HepG2 (cell line): ENCODE results near the gene NCOA4. TPM values are rescaled to one million over a fixed set of nuclear protein-coding genes. Genes with fewer than 3 reads are reported as not detected.

Experiments
- ATF1 ChIP-seq: IDR thresholded peaks from 2 replicates; pipeline ENCODE4 v1.6.1; 2016; ENCODE audit warnings: mild to moderate bottlenecking, control low read depth
- ERF ChIP-seq: IDR thresholded peaks from 2 replicates; pipeline ENCODE4 v1.6.1; 2018; ENCODE audit warnings: missing biosample characterization, missing genetic modification reagents
- ETV6 ChIP-seq: sonication (generic); formaldehyde crosslinking; conservative IDR thresholded peaks from 2 replicates; pipeline ENCODE4 v1.4.0; 2020; ENCODE audit warnings: missing genetic modification reagents
- FLYWCH1 ChIP-seq: sonication (generic); formaldehyde crosslinking; IDR thresholded peaks from 2 replicates; pipeline ENCODE4 v1.8.1; 2023; ENCODE audit warnings: mild to moderate bottlenecking, missing genetic modification reagents
- GTF3A ChIP-seq: sonication (generic); formaldehyde crosslinking; conservative IDR thresholded peaks from 2 replicates; pipeline ENCODE4 v1.4.0; 2020; ENCODE audit warnings: mild to moderate bottlenecking, missing genetic modification reagents
- KDM5B ChIP-seq: sonication (generic); formaldehyde crosslinking; IDR thresholded peaks from 2 replicates; pipeline ENCODE4 v1.4.0; 2020; ENCODE audit warnings: missing genetic modification reagents, mild to moderate bottlenecking, borderline replicate concordance
- MEIS1 ChIP-seq: sonication (generic); formaldehyde crosslinking; IDR thresholded peaks from 2 replicates; pipeline ENCODE4 v1.9.0; 2021; ENCODE audit warnings: mild to moderate bottlenecking, missing genetic modification reagents, moderate library complexity, borderline replicate concordance
- NFIC ChIP-seq: IDR thresholded peaks from 2 replicates; pipeline ENCODE4 v1.6.1; 2012; ENCODE audit warnings: mild to moderate bottlenecking, low read length, inconsistent platforms
- POGZ ChIP-seq: sonication (generic); formaldehyde crosslinking; IDR thresholded peaks from 2 replicates; pipeline ENCODE4 v1.4.0; 2020; ENCODE audit warnings: mild to moderate bottlenecking, missing genetic modification reagents
- RFX5 ChIP-seq: IDR thresholded peaks from 2 replicates; pipeline ENCODE4 v1.6.1; 2011; ENCODE audit warnings: low read depth, low read length, improper control_type of control experiment
- SETDB1 ChIP-seq: sonication (generic); formaldehyde crosslinking; IDR thresholded peaks from 2 replicates; pipeline ENCODE4 v1.5.1; 2020; ENCODE audit warnings: missing genetic modification reagents, mild to moderate bottlenecking, borderline replicate concordance
- TBP ChIP-seq: sonication (generic); formaldehyde crosslinking; IDR thresholded peaks from 2 replicates; pipeline ENCODE4 v1.5.0; 2020; ENCODE audit warnings: missing genetic modification reagents
- TBX2 ChIP-seq: sonication (generic); formaldehyde crosslinking; IDR thresholded peaks from 2 replicates; pipeline ENCODE4 v1.5.0; 2020; ENCODE audit warnings: missing genetic modification reagents, mild to moderate bottlenecking, borderline replicate concordance
- TGIF2 ChIP-seq: IDR thresholded peaks from 2 replicates; pipeline ENCODE4 v1.6.1; 2016; ENCODE audit warnings: control low read depth, missing compliant biosample characterization
- THYN1 ChIP-seq: sonication (generic); formaldehyde crosslinking; IDR thresholded peaks from 2 replicates; pipeline ENCODE4 v1.8.1; 2023; ENCODE audit warnings: low read depth, mild to moderate bottlenecking, moderate library complexity, missing genetic modification reagents, borderline replicate concordance
- ZFP1 ChIP-seq: IDR thresholded peaks from 2 replicates; pipeline ENCODE4 v1.6.1; 2016
- ZFP37 ChIP-seq: sonication (generic); formaldehyde crosslinking; IDR thresholded peaks from 2 replicates; pipeline ENCODE4 v1.4.0; 2020; ENCODE audit warnings: missing genetic modification reagents, borderline replicate concordance
- ZMYM2 ChIP-seq: sonication (generic); formaldehyde crosslinking; IDR thresholded peaks from 2 replicates; pipeline ENCODE4 v1.8.0; 2022; ENCODE audit warnings: mild to moderate bottlenecking, missing genetic modification reagents
- ZNF24 ChIP-seq: fragments of 450-650 bp; IDR thresholded peaks from 2 replicates; pipeline ENCODE4 v1.6.1; 2017; ENCODE audit warnings: antibody characterized with exemption, mild to moderate bottlenecking
- ZNF274 ChIP-seq: sonication (generic); formaldehyde crosslinking; IDR thresholded peaks from 2 replicates; pipeline ENCODE4 v1.5.1; 2020; ENCODE audit warnings: mild to moderate bottlenecking, missing genetic modification reagents
- ZNF337 ChIP-seq: sonication (generic); formaldehyde crosslinking; IDR thresholded peaks from 2 replicates; pipeline ENCODE4 v1.5.1; 2020; ENCODE audit warnings: missing genetic modification reagents, low read depth, mild to moderate bottlenecking, borderline replicate concordance
- ZNF552 ChIP-seq: sonication (generic); formaldehyde crosslinking; IDR thresholded peaks from 2 replicates; pipeline ENCODE4 v1.9.0; 2022; ENCODE audit warnings: missing genetic modification reagents, mild to moderate bottlenecking, borderline replicate concordance
- ZNF615 ChIP-seq: sonication (generic); formaldehyde crosslinking; IDR thresholded peaks from 2 replicates; pipeline ENCODE4 v1.5.0; 2020; ENCODE audit warnings: mild to moderate bottlenecking, missing genetic modification reagents, borderline replicate concordance
- ZNF616 ChIP-seq: sonication (generic); formaldehyde crosslinking; IDR thresholded peaks from 2 replicates; pipeline ENCODE4 v1.5.0; 2020; ENCODE audit warnings: low read depth, mild to moderate bottlenecking, missing genetic modification reagents
- ZNF724P ChIP-seq: sonication (generic); formaldehyde crosslinking; IDR thresholded peaks from 2 replicates; pipeline ENCODE4 v1.8.0; 2022; ENCODE audit warnings: missing genetic modification reagents, borderline replicate concordance
- ZZZ3 ChIP-seq: sonication (generic); formaldehyde crosslinking; IDR thresholded peaks from 2 replicates; pipeline ENCODE4 v1.4.0; 2020; ENCODE audit warnings: missing genetic modification reagents, mild to moderate bottlenecking, borderline replicate concordance
- polyA plus RNA-seq, 8 experiments: library from polyadenylated mRNA; depleted of rRNA in 3 of 8; stranded (reverse) in 7 of 8; unstranded in 1 of 8; fragments of >200 nt; fragmentation: Illumina TruSeq in 4 of 8; extraction: Trizol in 4 of 8; gene quantifications; 2 replicates each; pipeline versions ENCODE4 v1.2.1 to v1.2.3, GENCODE V29; 2011 to 2016; ENCODE audit warnings: low read depth in 4 of 8, missing spikeins in 1 of 8, mixed read lengths in 1 of 8; ENCODE audit not compliant: insufficient read depth in 1 of 8
- total RNA-seq, 5 experiments: library from RNA; depleted of rRNA; stranded (reverse); fragments of >200 nt; fragmentation: Illumina TruSeq; extraction: Trizol; gene quantifications; 2 replicates each; pipeline ENCODE4 v1.2.3, GENCODE V29; 2016; ENCODE audit warnings: low read depth in 1 of 5
- TF ChIP-seq, protein P1 (sequence below): sonication (generic); formaldehyde crosslinking; IDR thresholded peaks from 2 replicates; pipeline ENCODE4 v1.5.0; 2020; ENCODE audit warnings: mild to moderate bottlenecking, missing genetic modification reagents
- TF ChIP-seq, protein P2 (sequence below): sonication (generic); formaldehyde crosslinking; IDR thresholded peaks from 2 replicates; pipeline ENCODE4 v1.8.1; 2022; ENCODE audit warnings: low read depth, mild to moderate bottlenecking, missing genetic modification reagents

NCOA4 gene
- total and polyA plus RNA-seq, 2 of the 13 experiments (the other 11 are each of a cell fraction or from before 2014, with no cell fraction given): 306 to 400 TPM

DNA sequence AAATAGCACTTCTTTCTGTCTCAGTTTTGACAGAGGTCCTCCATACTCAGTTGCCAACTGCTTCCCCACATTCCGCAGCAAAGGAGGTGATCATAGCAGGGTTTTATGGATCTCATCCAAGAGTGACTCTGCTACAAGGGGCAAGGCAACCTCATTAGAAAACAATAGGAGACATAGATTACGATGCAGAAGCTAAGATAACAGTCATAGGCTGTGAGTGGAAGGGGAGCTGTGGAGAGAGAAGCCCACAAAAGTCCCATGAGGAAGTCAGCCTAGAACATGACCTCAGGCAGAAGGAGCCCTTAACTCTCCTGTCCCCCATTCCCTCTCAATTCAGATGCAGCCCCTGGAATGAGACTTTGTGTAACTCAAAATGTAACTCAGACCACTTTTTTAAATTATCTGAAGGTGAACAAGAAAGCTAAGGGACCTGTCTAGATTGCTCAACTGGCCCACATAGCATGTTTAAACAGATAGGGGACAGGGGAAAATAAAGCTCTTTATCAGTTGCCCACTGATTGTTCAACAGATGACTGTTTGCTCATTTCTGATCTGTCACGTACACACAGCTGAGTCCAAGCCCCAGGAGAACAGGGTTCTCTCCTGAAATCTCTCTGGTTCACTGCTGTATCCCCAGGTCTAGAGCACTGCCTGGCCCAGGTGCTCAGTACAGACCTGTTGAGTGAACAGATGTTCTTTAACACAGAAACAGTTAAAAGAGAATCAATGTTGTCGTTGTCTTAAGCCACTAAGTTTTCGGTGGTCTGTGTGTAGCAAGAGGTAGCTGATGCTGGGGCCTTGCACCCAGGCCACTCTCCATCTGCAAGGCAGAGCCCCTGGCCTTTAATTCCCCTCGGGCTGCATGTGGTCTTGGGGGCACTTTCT is 1.5 kb upstream of the NCOA4 start (continued):
- TF ChIP-seq ATF1 (peak; percentile 56), ERF (CRISPR knock-in tag) (peak; percentile 82), THYN1 (CRISPR knock-in tag) (no peak), NFIC (peak; percentile 92), ZNF24 (no peak), SETDB1 (CRISPR knock-in tag) (no peak), TGIF2 (peak; percentile 98), ZNF337 (CRISPR knock-in tag) (no peak), ETV6 (no peak), ZNF552 (no peak), ZZZ3 (no peak), ZNF274 (no peak), ZNF615 (CRISPR knock-in tag) (no peak), ZFP37 (CRISPR knock-in tag) (no peak), ZNF616 (CRISPR knock-in tag) (no peak), POGZ (CRISPR knock-in tag) (peak; percentile 55; the same call in 1 of the 2 replicates), RFX5 (no peak), TBP (CRISPR knock-in tag) (no peak), ZMYM2 (CRISPR knock-in tag) (no peak), GTF3A (CRISPR knock-in tag) (no peak), ZFP1 (CRISPR knock-in tag) (peak; percentile 81; the same call in 1 of the 2 replicates), TBX2 (CRISPR knock-in tag) (peak; percentile 85), MEIS1 (CRISPR knock-in tag) (peak; percentile 80; the same call in 1 of the 2 replicates), FLYWCH1 (CRISPR knock-in tag) (no peak), ZNF724P (CRISPR knock-in tag) (peak; percentile 14; the same call in 1 of the 2 replicates), KDM5B (CRISPR knock-in tag) (no peak)
- TF ChIP-seq, protein P1, sequence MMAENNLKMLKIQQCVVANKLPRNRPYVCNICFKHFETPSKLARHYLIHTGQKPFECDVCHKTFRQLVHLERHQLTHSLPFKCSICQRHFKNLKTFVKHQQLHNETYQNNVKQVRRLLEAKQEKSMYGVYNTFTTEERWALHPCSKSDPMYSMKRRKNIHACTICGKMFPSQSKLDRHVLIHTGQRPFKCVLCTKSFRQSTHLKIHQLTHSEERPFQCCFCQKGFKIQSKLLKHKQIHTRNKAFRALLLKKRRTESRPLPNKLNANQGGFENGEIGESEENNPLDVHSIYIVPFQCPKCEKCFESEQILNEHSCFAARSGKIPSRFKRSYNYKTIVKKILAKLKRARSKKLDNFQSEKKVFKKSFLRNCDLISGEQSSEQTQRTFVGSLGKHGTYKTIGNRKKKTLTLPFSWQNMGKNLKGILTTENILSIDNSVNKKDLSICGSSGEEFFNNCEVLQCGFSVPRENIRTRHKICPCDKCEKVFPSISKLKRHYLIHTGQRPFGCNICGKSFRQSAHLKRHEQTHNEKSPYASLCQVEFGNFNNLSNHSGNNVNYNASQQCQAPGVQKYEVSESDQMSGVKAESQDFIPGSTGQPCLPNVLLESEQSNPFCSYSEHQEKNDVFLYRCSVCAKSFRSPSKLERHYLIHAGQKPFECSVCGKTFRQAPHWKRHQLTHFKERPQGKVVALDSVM (CRISPR knock-in tag): no peak
- TF ChIP-seq, protein P2, sequence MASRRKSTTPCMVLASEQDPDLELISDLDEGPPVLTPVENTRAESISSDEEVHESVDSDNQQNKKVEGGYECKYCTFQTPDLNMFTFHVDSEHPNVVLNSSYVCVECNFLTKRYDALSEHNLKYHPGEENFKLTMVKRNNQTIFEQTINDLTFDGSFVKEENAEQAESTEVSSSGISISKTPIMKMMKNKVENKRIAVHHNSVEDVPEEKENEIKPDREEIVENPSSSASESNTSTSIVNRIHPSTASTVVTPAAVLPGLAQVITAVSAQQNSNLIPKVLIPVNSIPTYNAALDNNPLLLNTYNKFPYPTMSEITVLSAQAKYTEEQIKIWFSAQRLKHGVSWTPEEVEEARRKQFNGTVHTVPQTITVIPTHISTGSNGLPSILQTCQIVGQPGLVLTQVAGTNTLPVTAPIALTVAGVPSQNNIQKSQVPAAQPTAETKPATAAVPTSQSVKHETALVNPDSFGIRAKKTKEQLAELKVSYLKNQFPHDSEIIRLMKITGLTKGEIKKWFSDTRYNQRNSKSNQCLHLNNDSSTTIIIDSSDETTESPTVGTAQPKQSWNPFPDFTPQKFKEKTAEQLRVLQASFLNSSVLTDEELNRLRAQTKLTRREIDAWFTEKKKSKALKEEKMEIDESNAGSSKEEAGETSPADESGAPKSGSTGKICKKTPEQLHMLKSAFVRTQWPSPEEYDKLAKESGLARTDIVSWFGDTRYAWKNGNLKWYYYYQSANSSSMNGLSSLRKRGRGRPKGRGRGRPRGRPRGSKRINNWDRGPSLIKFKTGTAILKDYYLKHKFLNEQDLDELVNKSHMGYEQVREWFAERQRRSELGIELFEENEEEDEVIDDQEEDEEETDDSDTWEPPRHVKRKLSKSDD (CRISPR knock-in tag): no peak
